IMR-90 (cell line): Measurements from ENCODE around the gene GLI1. TPM values are rescaled to one million over a fixed set of nuclear protein-coding genes. Genes with fewer than 3 reads are reported as not detected.

Experiments used
- ATAC-seq: fragments of 200-7000 bp; cut with Tn5 transposase; 2 replicates; pipeline ENCODE4 v1.9.1; 2020; ENCODE audit warnings: low read depth, mild to moderate bottlenecking, moderate library complexity
- BruUV-seq: library from RNA; stranded (reverse); fragments of 400-500 nt; replicated peaks from 2 replicates; lab custom pipeline; 2021; lab: Mats Ljungman, UMichigan
- CTCF ChIA-PET: fragments of 300-600 bp; formaldehyde crosslinking; extraction: SDS; loops from one replicate; lab custom pipeline; 2021; ENCODE audit warnings: antibody characterized with exemption; lab: Yijun Ruan, JAX
- POLR2A ChIA-PET: fragments of 300-600 bp; sonication (Branson Sonifier 250); formaldehyde crosslinking; loops from one replicate; lab custom pipeline; 2022; ENCODE audit warnings: antibody characterized with exemption; ENCODE audit not compliant: unreplicated experiment; lab: Charles Lee
- DNase-seq: peaks from one replicate; pipeline ENCODE4 v3.0.0; 2013
- H2AFZ ChIP-seq: replicated peaks from 2 replicates; pipeline ENCODE3; 2013; ENCODE audit warnings: low read length, mild to moderate bottlenecking; ENCODE audit not compliant: poor library complexity
- H2AK5ac ChIP-seq: 2 replicates; pipeline ENCODE4 v1.6.1; 2013; ENCODE audit warnings: low read depth, low read length, inconsistent platforms
- H2AK9ac ChIP-seq: replicated peaks from 2 replicates; pipeline ENCODE3; 2013; ENCODE audit warnings: mild to moderate bottlenecking, low read depth, low read length, moderate library complexity; ENCODE audit not compliant: poor library complexity
- H2BK120ac ChIP-seq: 2 replicates; pipeline ENCODE4 v1.6.1; 2013; ENCODE audit warnings: low read depth, low read length, inconsistent platforms
- H2BK15ac ChIP-seq: 3 replicates; pipeline ENCODE4 v1.6.1; 2013; ENCODE audit warnings: low read depth, low read length, inconsistent platforms
- H2BK20ac ChIP-seq: 2 replicates; pipeline ENCODE4 v1.6.1; 2013; ENCODE audit warnings: low read depth, mild to moderate bottlenecking, inconsistent platforms, low read length, moderate library complexity
- H2BK5ac ChIP-seq: 2 replicates; pipeline ENCODE4 v1.6.1; 2013; ENCODE audit warnings: mild to moderate bottlenecking, low read depth, low read length, inconsistent platforms; ENCODE audit not compliant: poor library complexity, severe bottlenecking
- H3K14ac ChIP-seq: replicated peaks from 2 replicates; pipeline ENCODE4 v1.6.1; 2013; ENCODE audit warnings: low read depth, low read length, inconsistent platforms
- H3K18ac ChIP-seq: 2 replicates; pipeline ENCODE4 v1.6.1; 2013; ENCODE audit warnings: low read depth, low read length, control low read depth
- H3K23ac ChIP-seq: 2 replicates; pipeline ENCODE4 v1.6.1; 2013; ENCODE audit warnings: low read depth, low read length, inconsistent platforms
- H3K27ac ChIP-seq: 2 replicates; pipeline ENCODE4 v1.5.1; 2013; ENCODE audit warnings: mild to moderate bottlenecking, control low read depth, low read length; ENCODE audit not compliant: insufficient read depth
- H3K27me3 ChIP-seq: 2 replicates; pipeline ENCODE4 v1.6.1; 2013; ENCODE audit warnings: low read length; ENCODE audit not compliant: control insufficient read depth, insufficient read depth
- H3K36me3 ChIP-seq: 2 replicates; pipeline ENCODE4 v1.6.1; 2013; ENCODE audit warnings: low read length, mixed read lengths; ENCODE audit not compliant: control insufficient read depth, insufficient read depth
- H3K4ac ChIP-seq: 2 replicates; pipeline ENCODE4 v1.6.1; 2013; ENCODE audit warnings: low read depth, low read length, inconsistent platforms
- H3K4me1 ChIP-seq: 2 replicates; pipeline ENCODE4 v1.6.1; 2013; ENCODE audit warnings: low read length, mixed read lengths; ENCODE audit not compliant: control insufficient read depth, insufficient read depth
- H3K4me2 ChIP-seq: 2 replicates; pipeline ENCODE4 v1.6.1; 2013; ENCODE audit warnings: low read depth, mild to moderate bottlenecking, control low read depth, low read length, moderate library complexity
- H3K4me3 ChIP-seq: 2 replicates; pipeline ENCODE4 v1.5.1; 2013; ENCODE audit warnings: low read depth, mild to moderate bottlenecking, control low read depth, low read length, moderate library complexity; ENCODE audit not compliant: insufficient read depth
- H3K56ac ChIP-seq: 2 replicates; pipeline ENCODE4 v1.6.1; 2013; ENCODE audit warnings: low read length, inconsistent platforms; ENCODE audit not compliant: insufficient read depth; ENCODE audit errors: extremely low read depth
- H3K79me1 ChIP-seq, 2 experiments: 2 replicates each; pipeline ENCODE4 v1.6.1; 2013; ENCODE audit warnings: low read length in 2 of 2, inconsistent platforms in 1 of 2, low read depth in 1 of 2
- H3K9ac ChIP-seq: 2 replicates; pipeline ENCODE4 v1.6.1; 2013; ENCODE audit warnings: low read depth, low read length, control low read depth
- H3K9me1 ChIP-seq: 2 replicates; pipeline ENCODE4 v1.6.1; 2013; ENCODE audit warnings: low read length, inconsistent platforms; ENCODE audit not compliant: insufficient read depth
- H3K9me3 ChIP-seq: 2 replicates; pipeline ENCODE4 v1.6.1; 2013; ENCODE audit warnings: low read length; ENCODE audit not compliant: control insufficient read depth, insufficient read depth
- H4K20me1 ChIP-seq: 2 replicates; pipeline ENCODE4 v1.6.1; 2013; ENCODE audit warnings: low read length, inconsistent platforms; ENCODE audit not compliant: insufficient read depth
- H4K5ac ChIP-seq: 2 replicates; pipeline ENCODE4 v1.6.1; 2013; ENCODE audit warnings: mild to moderate bottlenecking, low read depth, low read length, control low read depth
- H4K8ac ChIP-seq, 2 experiments: 2 replicates each; pipeline ENCODE4 v1.6.1; 2013; ENCODE audit warnings: low read depth in 2 of 2, low read length in 2 of 2, control low read depth in 1 of 2, inconsistent platforms in 1 of 2
- H4K91ac ChIP-seq: 2 replicates; pipeline ENCODE4 v1.6.1; 2013; ENCODE audit warnings: low read depth, low read length, inconsistent platforms; ENCODE audit not compliant: insufficient read depth
- FOS ChIP-seq: fragments of 150-350 bp; IDR thresholded peaks from 2 replicates; pipeline ENCODE4 v1.6.1; 2016; ENCODE audit warnings: low read depth, low read length
- POLR2A ChIP-seq: IDR thresholded peaks from 2 replicates; pipeline ENCODE4 v1.6.1; 2012; ENCODE audit warnings: mild to moderate bottlenecking, low read depth, low read length
- WGBS, 2 experiments: methylation state at CpG; one replicate each; pipeline versions ENCODE4 v1.1.5 to v1.1.7; 2013; ENCODE audit warnings: missing lambda C conversion rate in 2 of 2; ENCODE audit not compliant: insufficient read length in 1 of 2; ENCODE audit errors: extremely low coverage in 2 of 2; 5-methylcytosine and 5-hydroxymethylcytosine counted together
- dilution Hi-C: fragments of 300-500 bp; cut with HindIII; formaldehyde crosslinking; loops from one replicate; pipeline ENCODE4 v1.14.3; 2018; ENCODE audit warnings: low sequenced_read_pairs; ENCODE audit not compliant: unreplicated experiment
- in situ Hi-C: fragments of 300-500 bp; cut with MboI; formaldehyde crosslinking; loops from 3 replicates; pipeline ENCODE4 v1.14.3; 2019; ENCODE audit warnings: low sequenced_read_pairs, inconsistent platforms, mixed read lengths
- intact Hi-C: fragments of 100-400 bp; cut with micrococcal nuclease; formaldehyde crosslinking; loops from 2 replicates; pipeline ENCODE4 v1.10.0; 2022
- polyA plus RNA-seq, 3 experiments: library from polyadenylated mRNA; depleted of rRNA; stranded (reverse); fragments of >200 nt; gene quantifications; 2 replicates each; pipeline ENCODE4 v1.2.3, GENCODE V29; 2012; ENCODE audit warnings: low replicate concordance in 1 of 3
- total RNA-seq: library from RNA; depleted of rRNA; stranded (reverse); fragments of >200 nt; gene quantifications from 2 replicates; pipeline ENCODE4 v1.2.3, GENCODE V29; 2012

GLI1 gene
- total and polyA plus RNA-seq, 2 of the 4 experiments (the other 2 are of a cell fraction): 1.3 to 3.8 TPM

DNA sequence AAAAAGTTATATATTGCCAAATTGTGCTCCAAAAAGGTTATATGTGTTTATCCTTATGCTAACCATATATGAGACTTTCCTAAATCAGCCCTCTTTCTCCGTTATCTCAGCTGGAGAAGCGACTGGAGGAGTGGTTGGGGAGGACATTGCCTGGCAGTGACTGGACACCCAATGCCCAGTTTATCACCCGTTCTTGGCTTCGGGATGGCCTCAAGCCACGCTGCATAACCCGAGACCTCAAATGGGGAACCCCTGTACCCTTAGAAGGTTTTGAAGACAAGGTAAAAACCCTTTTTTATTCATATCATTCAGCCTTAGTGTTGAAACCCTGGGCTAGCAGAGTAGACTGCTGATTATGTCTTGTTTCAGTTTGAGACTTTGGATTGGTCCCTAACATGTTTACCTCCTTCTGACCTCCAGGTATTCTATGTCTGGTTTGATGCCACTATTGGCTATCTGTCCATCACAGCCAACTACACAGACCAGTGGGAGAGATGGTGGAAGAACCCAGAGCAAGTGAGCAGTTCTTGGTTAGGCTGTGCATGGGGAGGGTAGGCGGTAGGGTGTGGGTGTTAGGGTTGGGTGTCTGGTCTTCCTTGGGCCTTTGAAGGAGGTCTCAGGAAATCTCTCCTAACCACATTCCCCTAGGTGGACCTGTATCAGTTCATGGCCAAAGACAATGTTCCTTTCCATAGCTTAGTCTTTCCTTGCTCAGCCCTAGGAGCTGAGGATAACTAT is 52.2 kb downstream of the GLI1 start:
- DNase-seq: no peak
- Histone ChIP-seq H4K91ac (no peak overlapping the region), H3K14ac (no peak overlapping the region), H3K36me3 (peaks cover 67% of the 10 kb centered on the region), H2BK15ac (no peak overlapping the region), H2BK120ac (no peak overlapping the region), H3K4ac (no peak overlapping the region), H3K27ac (no peak overlapping the region), H2AK9ac (no peak overlapping the region), H3K4me3 (no peak overlapping the region), H3K9me1 (peaks cover 3% of the 10 kb centered on the region; the same call in 1 of the 2 replicates), H3K27me3 (no peaks in the 10 kb centered on the region), H3K4me1 (no peaks in the 10 kb centered on the region), H4K5ac (no peak overlapping the region), H3K79me1 (peaks cover 24 to 60% of the 10 kb centered on the region in 2 experiments), H3K18ac (no peak overlapping the region), H2AK5ac (no peak overlapping the region), H3K9me3 (no peaks in the 10 kb centered on the region), H4K8ac (no peak overlapping the region), H3K56ac (no peak overlapping the region), H3K4me2 (no peak overlapping the region), H2BK20ac (no peak overlapping the region), H3K9ac (no peak overlapping the region), H4K20me1 (peaks cover 62% of the 10 kb centered on the region), H2AFZ (no peak overlapping the region), H3K23ac (no peak overlapping the region), H2BK5ac (no peak overlapping the region)
- in situ Hi-C loops (no loop called here), dilution Hi-C loops (no loop called here), intact Hi-C loops (no loop called here)
- 100% methylated on average over 1 of the region's 7 CpGs; no CpG with 5 or more reads in 1 of the 2 experiments for WGBS, 2 experiments
- ChIA-PET CTCF (no interaction called here), POLR2A (interaction anchor here (0.6 kb wide), 1 partner anchor 122 kb away, joined by 5 read pairs; no protein-coding TSS in a partner anchor)
- TF ChIP-seq FOS (no peak), POLR2A (no peak)
- ATAC-seq: no peak
- BruUV-seq: no TSS peak
